HG03442 (cell line): ENCODE data around the gene CHMP3.
"Not testable (repeated sequence)": the region's sequence is repeated elsewhere in the genome, so short reads cannot be mapped to it uniquely, and the experiment has no call there.

ENCODE experiments used
- ATAC-seq: cut with Tn5 transposase; IDR thresholded peaks from one replicate; pipeline ENCODE4 v1.9.1; 2021; ENCODE audit warnings: mild to moderate bottlenecking, moderate library complexity; ENCODE audit not compliant: unreplicated experiment

Gene CHMP3

DNA sequence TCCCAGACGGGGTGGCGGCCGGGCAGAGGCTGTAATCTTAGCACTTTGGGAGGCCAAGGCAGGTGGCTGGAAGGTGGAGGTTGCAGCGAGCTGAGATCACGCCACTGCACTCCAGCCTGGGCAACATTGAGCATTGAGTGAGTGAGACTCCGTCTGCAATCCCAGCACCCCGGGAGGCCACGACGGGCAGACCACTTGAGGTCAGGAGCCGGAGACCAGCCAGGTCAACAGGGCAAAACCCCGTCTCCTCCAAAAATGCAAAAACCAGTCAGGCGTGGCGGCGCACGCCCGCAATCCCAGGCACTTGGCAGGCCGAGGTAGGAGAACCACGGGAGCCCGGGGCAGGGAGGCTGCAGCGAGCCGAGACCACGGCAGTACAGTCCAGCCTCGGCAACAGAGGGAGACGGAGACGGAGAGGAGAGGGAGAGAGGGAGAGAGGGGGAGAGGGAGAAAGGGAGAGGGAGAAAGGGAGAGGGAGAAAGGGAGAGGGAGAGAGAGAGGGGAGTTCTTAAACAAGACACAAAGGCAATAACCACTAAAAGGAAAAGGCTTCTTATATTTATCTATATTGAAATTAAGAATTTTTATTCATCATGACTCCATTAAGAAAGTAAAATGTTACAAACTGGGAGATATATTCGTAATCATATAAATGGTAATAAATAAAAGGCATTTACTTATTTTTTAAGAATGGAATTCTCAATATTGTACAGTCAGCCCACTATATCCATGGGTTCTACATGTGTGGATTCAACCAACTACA lies 13.1 kb downstream of the CHMP3 start:
- ATAC-seq, result not testable (repeated sequence)

DNA sequence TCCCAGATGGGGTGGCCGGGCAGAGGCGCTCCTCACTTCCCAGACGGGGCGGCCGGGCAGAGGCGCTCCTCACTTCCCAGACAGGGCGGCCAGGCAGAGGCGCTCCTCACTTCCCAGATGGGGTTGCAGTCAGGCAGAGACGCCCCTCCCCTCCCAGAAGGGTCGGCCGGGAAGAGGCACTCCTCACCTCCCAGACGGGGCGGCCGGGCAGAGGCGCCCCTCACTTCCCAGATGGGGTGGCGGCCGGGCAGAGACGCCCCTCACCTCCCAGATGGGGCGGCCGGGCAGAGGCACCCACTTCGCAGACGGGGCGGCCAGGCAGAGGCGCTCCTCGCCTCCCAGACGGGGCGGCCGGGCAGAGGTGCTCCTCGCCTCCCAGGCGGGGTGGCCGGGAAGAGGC lies 13.8 kb downstream of the CHMP3 start:
- not testable (repeated sequence) for ATAC-seq

DNA sequence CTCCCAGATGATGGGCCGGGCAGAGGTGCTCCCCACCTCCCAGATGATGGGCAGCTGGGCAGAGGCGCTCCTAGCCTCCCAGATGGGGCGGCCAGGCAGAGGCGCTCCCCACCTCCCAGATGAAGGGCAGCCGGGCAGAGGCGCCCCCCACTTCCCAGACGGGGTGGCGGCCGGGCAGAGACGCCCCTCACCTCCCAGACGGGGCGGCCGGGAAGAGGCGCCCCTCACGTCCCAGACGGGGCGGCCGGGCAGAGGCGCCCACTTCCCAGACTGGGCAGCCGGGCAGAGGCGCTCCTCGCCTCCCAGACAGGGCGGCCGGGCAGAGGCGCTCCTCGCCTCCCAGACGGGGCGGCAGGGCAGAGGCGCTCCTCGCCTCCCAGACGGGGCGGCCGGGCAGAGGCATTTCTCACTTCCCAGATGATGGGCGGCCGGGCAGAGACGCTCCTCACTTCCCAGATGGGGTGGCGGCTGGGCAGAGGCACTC lies 14.3 kb downstream of the CHMP3 start:
- not testable (repeated sequence) for ATAC-seq

DNA sequence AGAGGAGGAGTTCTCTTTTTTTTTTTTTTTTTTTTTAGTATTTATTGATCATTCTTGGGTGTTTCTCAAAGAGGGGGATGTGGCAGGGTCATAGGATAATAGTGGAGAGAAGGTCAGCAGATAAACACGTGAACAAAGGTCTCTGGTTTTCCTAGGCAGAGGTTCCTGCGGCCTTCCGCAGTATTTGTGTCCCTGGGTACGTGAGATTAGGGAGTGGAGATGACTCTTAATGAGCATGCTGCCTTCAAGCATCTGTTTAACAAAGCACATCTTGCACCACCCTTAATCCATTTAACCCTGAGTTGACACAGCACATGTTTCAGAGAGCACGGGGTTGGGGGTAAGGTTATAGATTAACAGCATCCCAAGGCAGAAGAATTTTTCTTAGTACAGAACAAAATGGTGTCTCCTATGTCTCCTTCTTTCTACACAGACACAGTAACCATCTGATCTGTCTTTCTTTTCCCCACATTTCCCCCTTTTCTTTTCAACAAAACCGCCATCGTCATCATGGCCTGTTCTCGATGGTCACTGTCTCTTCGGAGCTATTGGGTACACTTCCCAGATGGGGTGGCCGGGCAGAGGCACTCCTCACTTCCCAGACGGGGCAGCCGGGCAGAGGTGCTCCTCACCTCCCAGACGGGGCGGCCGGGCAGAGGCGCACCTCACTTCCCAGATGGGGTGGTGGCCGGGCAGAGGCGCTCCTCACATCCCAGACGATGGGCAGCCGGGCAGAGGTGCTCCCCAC lies 14.9 kb downstream of the CHMP3 start:
- not testable (repeated sequence) for ATAC-seq

DNA sequence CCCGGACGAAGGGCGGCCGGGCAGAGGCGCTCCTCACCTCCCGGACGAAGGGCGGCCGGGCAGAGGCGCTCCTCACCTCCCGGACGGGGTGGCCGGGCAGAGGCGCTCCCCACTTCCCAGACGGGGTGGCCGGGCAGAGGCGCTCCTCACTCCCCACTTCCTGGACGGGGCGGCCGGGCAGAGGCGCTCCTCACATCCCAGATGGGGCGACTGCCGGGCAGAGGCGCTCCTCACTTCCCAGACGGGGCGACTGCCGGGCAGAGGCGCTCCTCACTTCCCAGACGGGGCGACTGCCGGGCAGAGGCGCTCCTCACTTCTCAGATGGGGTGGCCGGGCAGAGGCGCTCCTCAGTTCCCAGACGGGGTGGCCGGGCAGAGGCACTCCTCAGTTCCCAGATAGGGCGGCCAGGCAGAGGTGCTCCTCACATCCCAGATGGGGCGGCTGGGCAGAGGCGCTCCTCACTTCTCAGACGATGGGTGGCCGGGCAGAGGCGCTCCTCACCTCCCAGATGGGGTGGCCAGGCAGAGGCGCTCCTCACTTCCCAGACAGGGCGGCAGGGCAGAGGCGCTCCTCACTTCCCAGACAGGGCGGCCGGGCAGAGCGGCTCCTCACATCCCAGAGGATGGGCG lies 17.8 kb downstream of the CHMP3 start:
- ATAC-seq, result not testable (repeated sequence)

DNA sequence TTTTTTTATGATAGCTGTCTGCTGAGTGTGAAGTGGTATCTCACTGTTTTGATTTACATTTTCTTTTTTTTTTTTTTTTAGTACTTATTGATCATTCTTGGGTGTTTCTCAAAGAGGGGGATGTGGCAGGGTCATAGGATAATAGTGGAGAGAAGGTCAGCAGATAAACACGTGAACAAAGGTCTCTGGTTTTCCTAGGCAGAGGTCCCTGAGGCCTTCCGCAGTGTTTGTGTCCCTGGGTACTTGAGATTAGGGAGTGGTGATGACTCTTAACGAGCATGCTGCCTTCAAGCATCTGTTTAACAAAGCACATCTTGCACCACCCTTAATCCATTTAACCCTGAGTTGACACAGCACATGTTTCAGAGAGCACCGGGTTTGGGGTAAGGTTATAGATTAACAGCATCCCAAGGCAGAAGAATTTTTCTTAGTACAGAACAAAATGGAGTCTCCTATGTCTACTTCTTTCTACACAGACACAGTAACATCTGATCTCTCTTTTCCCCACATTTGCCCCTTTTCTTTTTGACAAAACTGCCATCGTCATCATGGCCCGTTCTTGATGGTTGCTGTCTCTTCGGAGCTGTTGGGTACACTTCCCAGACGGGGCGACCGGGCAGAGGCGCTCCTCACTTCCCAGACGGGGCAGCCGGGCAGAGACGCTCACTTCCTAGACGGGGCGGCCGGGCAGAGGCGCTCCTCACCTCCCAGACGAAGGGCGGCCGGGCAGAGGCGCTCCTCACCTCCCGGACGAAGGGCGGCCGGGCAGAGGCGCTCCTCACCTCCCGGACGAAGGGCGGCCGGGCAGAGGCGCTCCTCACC lies 18.8 kb downstream of the CHMP3 start:
- ATAC-seq, result not testable (repeated sequence)

DNA sequence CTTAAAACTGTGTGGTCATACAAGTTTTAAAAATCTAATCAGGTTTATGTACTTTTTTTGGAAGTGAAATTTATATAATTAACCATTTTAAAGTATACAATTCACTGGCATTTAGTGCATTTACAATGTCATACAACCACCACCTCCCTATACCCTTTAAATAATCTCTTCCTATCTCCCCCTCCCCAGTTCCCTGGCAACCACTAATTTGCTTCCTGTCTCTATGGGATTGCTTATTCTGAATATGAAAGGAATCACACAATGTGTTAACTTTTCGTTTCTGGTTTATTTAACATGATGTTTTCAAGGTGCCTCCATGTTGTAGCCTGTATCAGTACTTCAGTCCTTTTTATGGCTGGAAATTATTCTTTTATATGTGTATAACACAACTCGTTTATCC lies 19.4 kb downstream of the CHMP3 start:
- ATAC-seq, result no peak

DNA sequence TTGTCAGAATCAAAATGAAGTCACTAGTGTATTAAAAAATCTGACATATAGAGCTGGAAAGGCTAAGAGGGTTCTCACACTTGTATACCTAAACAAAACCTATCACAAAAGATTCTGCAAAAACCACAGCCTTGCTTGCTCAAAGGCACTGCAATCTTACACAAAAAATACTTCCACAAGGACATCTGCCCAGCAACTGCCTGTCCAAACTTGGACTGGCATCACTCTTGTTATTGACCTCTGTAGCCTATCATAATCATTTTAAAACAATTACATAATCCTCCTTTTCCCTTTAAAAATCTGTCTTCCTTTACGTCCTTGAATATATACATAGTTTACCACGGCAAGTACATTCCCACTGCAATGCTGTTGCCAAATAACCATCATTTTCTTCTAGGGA lies 19.9 kb downstream of the CHMP3 start:
- ATAC-seq, result no peak

DNA sequence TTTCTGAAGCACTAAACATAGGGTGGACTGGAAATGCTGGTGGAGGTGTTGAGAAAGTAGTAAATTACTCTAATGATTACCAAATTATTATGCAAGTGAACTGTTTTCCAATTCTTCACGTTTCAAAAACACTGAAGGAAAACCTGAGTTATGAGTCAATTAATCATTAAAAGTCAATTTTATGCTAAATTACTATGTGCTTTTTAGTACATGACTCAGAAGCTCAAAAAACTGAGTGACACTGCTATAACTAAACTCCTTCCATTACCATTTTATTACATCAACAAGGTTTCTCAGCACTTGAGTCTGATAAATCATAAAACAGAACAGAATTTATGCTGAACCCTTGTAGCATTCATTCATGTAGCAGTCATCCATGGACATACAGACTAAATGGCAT lies 20.4 kb downstream of the CHMP3 start:
- ATAC-seq, result no peak

DNA sequence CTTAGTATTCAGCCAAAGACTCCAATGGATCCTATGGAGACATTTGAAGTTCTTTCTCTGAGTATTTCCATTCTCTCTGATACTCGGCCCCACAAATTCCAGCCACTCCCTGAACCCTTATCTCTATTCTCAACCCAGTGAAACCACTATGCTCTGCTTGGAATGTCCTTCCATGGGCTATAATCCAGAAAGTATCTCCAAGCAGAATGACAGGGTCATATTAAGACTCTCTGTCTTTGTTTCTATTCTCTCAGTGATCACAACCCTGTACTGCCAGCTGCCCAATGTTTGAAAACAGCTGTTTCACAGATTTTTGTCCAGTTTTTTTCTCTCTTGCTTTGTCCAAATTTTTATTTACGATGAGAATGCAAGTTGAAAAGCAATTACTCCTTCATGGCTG lies 21.9 kb downstream of the CHMP3 start:
- ATAC-seq, result no peak

DNA sequence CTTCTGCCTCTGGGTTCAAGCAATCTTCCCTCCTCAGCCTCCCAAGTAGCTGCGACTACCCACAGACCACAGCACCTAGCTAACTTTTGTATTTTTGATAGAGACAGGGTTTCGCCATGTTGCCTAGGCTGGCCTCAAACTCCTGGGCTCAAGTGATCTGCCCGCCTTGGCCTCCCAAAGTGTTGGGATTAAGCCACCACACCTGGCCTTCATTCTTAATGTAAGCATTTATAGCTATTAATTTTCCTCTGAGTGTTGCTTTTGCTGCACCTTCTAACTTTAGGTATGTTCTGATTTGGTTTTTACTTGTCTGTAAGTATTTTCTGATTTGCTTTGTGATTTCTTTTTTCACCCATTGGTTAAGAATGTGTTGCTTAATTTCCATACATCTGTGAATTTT lies 29.7 kb downstream of the CHMP3 start:
- ATAC-seq, result no peak

DNA sequence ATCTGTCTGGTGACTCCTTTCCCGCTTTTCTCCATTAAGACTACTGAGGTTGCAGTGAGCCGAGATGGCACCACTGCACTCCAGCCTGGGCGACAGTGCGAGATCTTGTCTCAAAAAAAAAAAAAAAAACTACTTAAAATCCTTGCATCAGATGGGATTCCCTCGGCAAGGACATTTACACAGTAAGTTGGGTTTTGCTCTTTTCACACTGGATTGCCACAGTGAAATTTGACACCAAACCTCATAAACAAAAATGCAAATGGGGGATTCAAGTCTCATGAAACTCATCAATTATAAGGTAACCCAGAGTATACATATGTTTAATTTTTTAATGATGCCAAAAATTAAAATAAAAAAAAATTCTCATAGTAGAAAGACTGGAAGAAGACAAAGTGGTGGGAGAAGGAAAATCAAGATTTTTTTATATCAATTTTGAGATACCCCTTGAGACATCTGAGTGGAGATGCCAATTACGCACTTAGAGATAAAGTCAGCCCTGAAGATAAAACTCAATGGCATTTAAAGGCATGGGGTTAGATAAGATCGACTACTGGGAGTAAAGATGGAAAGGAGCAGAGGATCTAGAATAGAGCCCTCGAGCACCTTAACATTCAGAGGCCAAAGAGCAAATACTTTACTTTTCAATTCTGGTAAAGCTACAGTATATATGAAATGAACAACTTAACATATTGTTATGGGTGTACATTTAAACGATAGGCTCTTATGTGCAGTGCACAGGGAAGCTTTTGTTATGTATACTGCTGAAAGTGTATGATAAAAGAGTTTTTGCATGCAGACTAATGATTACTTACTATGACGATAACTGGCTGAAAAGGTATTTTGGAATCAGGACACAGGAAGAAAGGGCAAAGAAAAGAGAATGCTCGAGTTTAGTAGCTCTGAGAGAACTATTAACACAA lies 37.6 kb downstream of the CHMP3 start:
- ATAC-seq, result no peak

DNA sequence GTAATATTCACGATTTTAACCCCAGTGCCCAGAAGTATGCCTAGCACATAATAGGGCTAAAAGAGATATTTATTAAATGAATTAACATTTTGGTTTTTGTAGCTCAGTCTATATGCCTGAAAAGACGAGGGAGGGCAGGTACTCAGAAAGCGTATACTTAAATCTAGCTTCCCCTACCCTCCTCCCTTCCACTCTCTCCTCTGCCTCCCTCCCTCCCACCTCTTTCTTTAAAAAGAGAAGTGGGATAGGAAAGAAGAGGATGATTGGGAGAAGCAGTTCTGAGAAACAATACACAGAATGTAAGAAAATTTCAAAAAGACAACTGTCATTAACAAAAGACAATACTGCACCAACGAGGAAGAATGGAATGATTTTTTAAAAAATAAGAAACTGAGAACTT lies 39.8 kb downstream of the CHMP3 start:
- ATAC-seq, result no peak

DNA sequence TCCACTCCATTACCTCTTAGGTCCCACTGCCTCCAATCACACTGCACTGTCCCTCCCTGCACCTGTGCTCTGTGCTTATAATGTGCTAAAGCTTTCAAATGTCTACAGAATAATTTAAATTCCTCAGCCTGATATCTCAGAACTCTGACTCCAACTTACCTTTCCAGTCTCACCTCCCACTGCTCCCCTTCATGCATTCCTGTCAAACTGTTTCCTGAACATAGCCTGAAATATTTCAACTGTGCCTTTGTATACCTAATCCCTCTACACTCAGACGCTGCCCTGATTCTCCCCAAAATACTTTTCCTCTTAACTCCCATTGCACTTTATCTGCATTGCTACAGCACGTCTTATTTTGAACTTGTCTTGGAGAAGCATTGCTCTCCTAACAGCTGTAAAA lies 40.5 kb downstream of the CHMP3 start:
- no peak for ATAC-seq

DNA sequence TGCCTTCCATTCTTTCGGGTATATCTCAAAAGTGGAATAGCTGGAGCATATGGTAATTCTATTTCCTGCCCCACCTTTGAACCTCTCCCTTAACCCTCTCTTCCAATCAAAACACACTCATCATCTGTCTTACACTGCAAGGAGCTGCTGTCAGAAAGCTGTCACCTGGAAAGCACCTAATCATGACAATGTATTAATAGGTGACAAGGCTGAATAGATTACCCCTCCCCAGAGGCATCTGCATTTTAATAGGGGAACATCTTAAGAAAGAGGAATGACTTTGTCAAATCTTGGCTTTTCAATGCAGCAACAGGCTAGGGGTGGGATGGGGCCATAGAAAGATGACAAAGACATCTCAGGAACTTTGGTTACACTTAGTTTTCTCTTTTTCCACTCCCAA lies 41.3 kb downstream of the CHMP3 start:
- no peak for ATAC-seq

DNA sequence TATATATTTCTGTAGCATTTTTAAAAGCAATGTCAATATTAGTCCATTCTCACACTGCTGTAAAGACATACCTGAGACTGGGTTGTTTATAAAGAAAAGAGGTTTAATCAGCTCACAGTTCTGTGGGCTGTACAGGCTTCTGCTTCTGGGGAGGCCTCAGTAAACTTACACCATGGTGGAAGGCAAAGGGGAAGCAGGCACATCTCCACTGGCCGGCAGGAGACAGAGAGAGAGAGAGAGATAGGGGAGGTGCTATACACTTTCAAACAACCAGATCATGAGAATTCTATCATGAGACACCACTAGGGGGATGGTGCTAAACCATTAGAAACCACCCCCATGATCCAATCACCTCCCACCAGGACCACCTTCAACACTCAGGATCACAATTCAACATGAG lies 43.1 kb downstream of the CHMP3 start:
- no peak for ATAC-seq

DNA sequence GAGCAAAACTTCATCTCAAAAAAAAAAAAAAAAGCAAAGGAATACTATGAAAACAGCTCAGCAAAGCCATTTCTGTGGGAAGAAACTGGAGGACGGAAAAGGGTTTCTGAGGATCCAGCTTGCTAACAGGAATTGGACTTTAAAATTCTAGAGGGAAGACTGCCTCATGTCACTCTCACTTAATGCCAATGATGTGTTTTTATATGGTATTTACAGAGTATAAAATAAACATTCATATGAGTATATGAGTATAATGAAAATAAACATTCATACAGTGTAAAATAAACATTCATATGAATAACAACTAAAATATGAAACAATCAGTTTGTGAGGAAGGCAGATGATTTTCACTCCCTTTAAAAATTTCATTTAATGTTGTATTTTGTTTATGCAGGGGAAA lies 43.9 kb downstream of the CHMP3 start:
- ATAC-seq, result no peak

DNA sequence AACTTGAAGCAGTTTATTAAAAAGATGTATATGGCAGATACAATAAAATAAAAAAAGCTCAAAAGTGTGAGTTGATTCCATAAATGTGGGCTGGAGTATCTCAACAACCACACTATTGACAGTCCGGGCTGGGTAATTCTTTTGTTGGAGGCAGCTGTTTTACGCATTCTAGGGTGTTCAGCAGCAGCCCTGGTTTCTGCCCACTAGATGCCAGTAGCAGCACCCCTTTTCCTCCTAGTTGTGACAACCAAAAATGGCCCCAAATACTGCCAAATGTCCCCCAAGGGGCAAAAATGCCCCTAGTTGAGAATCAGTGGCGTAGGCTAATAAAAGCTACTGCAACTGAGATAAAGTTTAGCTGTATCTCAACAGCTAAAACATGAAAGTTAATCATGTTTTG lies 44.8 kb downstream of the CHMP3 start:
- ATAC-seq, result no peak

DNA sequence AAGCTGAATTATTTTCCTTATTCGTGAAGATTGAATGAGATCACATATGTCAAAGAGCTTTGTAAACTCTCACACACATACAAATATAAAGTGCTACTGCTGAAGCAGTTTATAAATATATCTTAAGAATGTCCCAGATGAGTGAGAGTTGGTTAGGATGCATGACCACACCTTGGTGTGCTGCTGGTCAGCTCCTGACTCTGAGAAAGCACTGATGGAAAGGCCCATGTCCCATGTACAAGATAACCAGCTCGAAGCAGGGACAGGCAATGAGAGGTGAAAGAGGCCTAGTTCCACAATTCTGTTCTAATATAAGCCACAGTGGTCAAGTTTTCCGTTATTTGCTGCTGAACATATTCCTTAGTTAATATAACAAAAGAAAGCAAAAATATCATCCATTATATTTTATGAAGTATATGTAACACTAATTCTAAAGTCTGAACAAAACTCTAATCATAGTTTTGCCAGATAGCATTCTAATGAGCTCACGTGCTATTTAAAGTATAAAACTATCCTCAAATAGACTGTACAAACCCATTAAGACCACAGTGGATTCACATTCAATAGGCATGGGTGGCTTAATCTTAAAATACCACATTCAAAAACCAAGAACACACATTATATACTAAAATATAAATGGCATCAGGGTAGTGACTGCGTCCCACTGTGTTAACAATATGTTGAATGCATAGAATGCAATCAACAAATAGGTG lies 49.1 kb downstream of the CHMP3 start:
- no peak for ATAC-seq
